NT2/D1 (cell line): ENCODE data around the gene HSPA8.

Experiments
- DNase-seq: peaks from one replicate; pipeline ENCODE4 v3.0.0-alpha.2; 2011; ENCODE audit warnings: low read depth, low spot score
- H3K27me3 ChIP-seq: 2 replicates; pipeline ENCODE4 v1.6.0; 2011; ENCODE audit warnings: mild to moderate bottlenecking; ENCODE audit not compliant: insufficient read length, insufficient read depth
- H3K36me3 ChIP-seq: 2 replicates; pipeline ENCODE4 v1.6.1; 2011; ENCODE audit warnings: mild to moderate bottlenecking, low read length, mixed read lengths; ENCODE audit not compliant: insufficient read depth, insufficient read length
- H3K4me1 ChIP-seq: 2 replicates; pipeline ENCODE4 v1.5.1; 2011; ENCODE audit not compliant: insufficient read depth, insufficient read length
- H3K4me3 ChIP-seq: 2 replicates; pipeline ENCODE4 v1.5.1; 2011; ENCODE audit warnings: low read depth; ENCODE audit not compliant: insufficient read length
- H3K9ac ChIP-seq: 2 replicates; pipeline ENCODE4 v1.6.0; 2011; ENCODE audit warnings: low read depth; ENCODE audit not compliant: insufficient read length
- H3K9me3 ChIP-seq: 2 replicates; pipeline ENCODE4 v1.5.1; 2011; ENCODE audit warnings: mild to moderate bottlenecking, low read length; ENCODE audit not compliant: insufficient read depth
- SUZ12 ChIP-seq: IDR thresholded peaks from 2 replicates; pipeline ENCODE4 v1.6.1; 2011; ENCODE audit not compliant: insufficient read length, insufficient read depth; ENCODE audit errors: extremely low read depth
- YY1 ChIP-seq: IDR thresholded peaks from 2 replicates; pipeline ENCODE4 v1.6.1; 2011; ENCODE audit not compliant: insufficient read length, insufficient read depth
- ZNF274 ChIP-seq: IDR thresholded peaks from 2 replicates; pipeline ENCODE4 v1.6.1; 2011; ENCODE audit warnings: mild to moderate bottlenecking, low read depth, low read length

Gene HSPA8

GRCh38 chr11:123072332-123072761 lies 10.4 kb upstream of the HSPA8 start:
- no peak for TF ChIP-seq SUZ12
- TF ChIP-seq ZNF274 = no peak
- no peak for TF ChIP-seq YY1
- Histone ChIP-seq H3K4me1 (no peaks in the 10 kb centered on the region), H3K36me3 (peaks cover 17% of the 10 kb centered on the region)

GRCh38 chr11:123069908-123070821 lies 8.2 kb upstream of the HSPA8 start:
- Histone ChIP-seq H3K9ac (no peak overlapping the region), H3K4me3 (no peak overlapping the region), H3K36me3 (peaks cover 17% of the 10 kb centered on the region), H3K9me3 (no peaks in the 10 kb centered on the region), H3K4me1 (no peaks in the 10 kb centered on the region), H3K27me3 (no peaks in the 10 kb centered on the region)
- TF ChIP-seq SUZ12 (no peak), ZNF274 (no peak), YY1 (no peak)
- DNase-seq = no peak

More at GRCh38 chr11:123072332-123072761, 10.4 kb upstream of the HSPA8 start:
- no peak for DNase-seq
- no peaks in the 10 kb centered on the region for H3K9me3 ChIP-seq
- no peak overlapping the region for H3K9ac ChIP-seq
- H3K4me3 ChIP-seq = no peak overlapping the region
- H3K27me3 ChIP-seq = no peaks in the 10 kb centered on the region

GRCh38 chr11:123065621-123066020 lies 3.7 kb upstream of the HSPA8 start:
- DNase-seq = no peak
- no peak for TF ChIP-seq ZNF274
- TF ChIP-seq YY1 = no peak
- no peak for TF ChIP-seq SUZ12
- H3K36me3 ChIP-seq = peaks cover 16% of the 10 kb centered on the region
- no peaks in the 10 kb centered on the region for H3K9me3 ChIP-seq
- no peaks in the 10 kb centered on the region for H3K27me3 ChIP-seq
- H3K4me3 ChIP-seq = no peak overlapping the region
- no peaks in the 10 kb centered on the region for H3K4me1 ChIP-seq
- no peak overlapping the region for H3K9ac ChIP-seq

GRCh38 chr11:123063826-123064657 lies 2.1 kb upstream of the HSPA8 start:
- H3K9ac ChIP-seq = peak overlapping the region; percentile 98
- peaks cover 29% of the 10 kb centered on the region for H3K36me3 ChIP-seq
- no peaks in the 10 kb centered on the region for H3K27me3 ChIP-seq
- no peak for DNase-seq
- no peaks in the 10 kb centered on the region for H3K4me1 ChIP-seq
- TF ChIP-seq YY1 (no peak), ZNF274 (no peak)
- H3K9me3 ChIP-seq = no peaks in the 10 kb centered on the region
- peak overlapping the region; percentile 98 for H3K4me3 ChIP-seq

- DNase-seq = peak; percentile 32
- Histone ChIP-seq H3K4me3 (peak overlapping the region; percentile 98), H3K9me3 (no peaks in the 10 kb centered on the region), H3K36me3 (peaks cover 38% of the 10 kb centered on the region), H3K4me1 (no peaks in the 10 kb centered on the region), H3K9ac (peak overlapping the region; percentile 98), H3K27me3 (no peaks in the 10 kb centered on the region)
- no peak for TF ChIP-seq YY1
- TF ChIP-seq SUZ12 = no peak
- no peak for TF ChIP-seq ZNF274
Measured at GRCh38 chr11:123062892-123063825, 1.2 kb upstream of the HSPA8 start.

GRCh38 chr11:123062158-123062891 lies 389 bp upstream of the HSPA8 start:
- H3K36me3 ChIP-seq = peaks cover 46% of the 10 kb centered on the region
- TF ChIP-seq YY1 (peak; percentile 64), SUZ12 (no peak), ZNF274 (no peak)
- H3K9me3 ChIP-seq = no peaks in the 10 kb centered on the region
- H3K9ac ChIP-seq = peak overlapping the region; percentile 99
- H3K4me3 ChIP-seq = peak overlapping the region; percentile 98
- no peaks in the 10 kb centered on the region for H3K4me1 ChIP-seq
- DNase-seq = peak; percentile 98
- no peaks in the 10 kb centered on the region for H3K27me3 ChIP-seq
